Ureter (tissue), 1 donor: ENCODE measurements around the gene LPCAT4. TPM values are rescaled to one million over a fixed set of nuclear protein-coding genes. Genes with fewer than 3 reads are reported as not detected.
"Not testable (repeated sequence)": the region's sequence is repeated elsewhere in the genome, so short reads cannot be mapped to it uniquely, and the experiment has no call there.

Experiments
- DNase-seq: peaks from one replicate; pipeline ENCODE4 v3.0.0-alpha.2; 2020; ENCODE audit warnings: low spot score
- total RNA-seq: library from RNA; stranded (reverse); gene quantifications from one replicate; pipeline ENCODE4 v1.2.4, GENCODE V29; 2023
- donor health status: DM: yes; HTN: yes; CAD: no.

Gene LPCAT4
- 100 TPM for total RNA-seq

DNA sequence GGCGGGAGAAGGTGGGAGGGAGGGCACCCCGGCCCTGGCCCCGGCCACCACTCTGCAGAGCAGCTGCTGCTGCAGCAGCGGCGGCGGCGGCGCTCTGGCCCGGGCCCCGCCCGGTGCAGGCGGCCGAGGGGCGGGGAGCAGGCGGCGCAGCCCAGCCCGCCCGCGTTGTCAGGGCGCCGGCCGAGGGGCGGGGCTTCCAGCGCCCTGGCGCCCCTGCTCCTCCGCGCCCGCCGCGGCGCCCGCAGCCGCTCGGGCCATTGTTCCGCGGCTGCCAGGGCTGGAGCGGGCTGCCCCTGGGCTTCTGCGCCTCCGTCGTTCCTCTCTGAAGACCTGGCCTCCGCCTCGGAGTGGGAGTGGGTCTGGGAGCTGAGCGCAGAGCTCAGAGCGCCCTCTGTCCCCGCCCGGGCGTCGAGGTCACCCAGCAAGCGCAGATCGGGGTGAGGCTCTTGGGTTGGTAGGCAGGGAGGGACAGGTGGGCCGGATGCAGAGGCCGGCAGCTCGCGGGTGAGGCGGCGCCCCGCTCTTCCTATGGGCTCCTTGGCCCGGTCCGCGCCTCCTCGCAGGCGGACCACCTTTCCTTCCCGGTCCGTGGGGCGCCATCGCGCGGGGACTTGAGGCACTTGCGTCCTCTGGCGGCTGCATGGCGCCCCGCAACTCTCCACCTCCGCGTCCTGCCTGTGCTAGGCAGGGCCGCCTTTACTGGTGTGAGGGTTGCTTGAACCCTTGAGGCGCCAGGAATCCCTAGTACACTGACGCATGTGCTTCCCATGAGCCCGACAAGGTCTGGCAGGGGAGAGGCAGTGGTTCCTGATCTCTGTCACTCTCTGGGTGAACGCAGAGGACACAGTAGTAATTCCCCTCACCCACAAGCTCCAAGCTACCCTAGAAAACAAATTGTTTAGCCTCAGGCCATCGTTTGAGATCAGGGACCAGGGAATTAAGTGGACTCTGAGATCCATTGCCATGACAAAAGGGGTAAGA, at the start of gene LPCAT4:
Gene LPCAT4, minus strand, starts transcription at position 96 of the 981 bp plus-strand sequence. CDS start 96 bp downstream, outside the sequence.
- peak; percentile 92 for DNase-seq

- not testable (repeated sequence) for DNase-seq
Measured at GRCh38 chr15:34409511-34409910, 42.5 kb upstream of the LPCAT4 start.

- DNase-seq: not testable (repeated sequence)
Measured at GRCh38 chr15:34408973-34409372, 42.0 kb upstream of the LPCAT4 start.

GRCh38 chr15:34403899-34404298, 36.9 kb upstream of the LPCAT4 start:
- DNase-seq: not testable (repeated sequence)

- DNase-seq: not testable (repeated sequence)
Measured at GRCh38 chr15:34403160-34403598, 36.2 kb upstream of the LPCAT4 start.

GRCh38 chr15:34397637-34398259, 30.8 kb upstream of the LPCAT4 start:
- not testable (repeated sequence) for DNase-seq

DNA sequence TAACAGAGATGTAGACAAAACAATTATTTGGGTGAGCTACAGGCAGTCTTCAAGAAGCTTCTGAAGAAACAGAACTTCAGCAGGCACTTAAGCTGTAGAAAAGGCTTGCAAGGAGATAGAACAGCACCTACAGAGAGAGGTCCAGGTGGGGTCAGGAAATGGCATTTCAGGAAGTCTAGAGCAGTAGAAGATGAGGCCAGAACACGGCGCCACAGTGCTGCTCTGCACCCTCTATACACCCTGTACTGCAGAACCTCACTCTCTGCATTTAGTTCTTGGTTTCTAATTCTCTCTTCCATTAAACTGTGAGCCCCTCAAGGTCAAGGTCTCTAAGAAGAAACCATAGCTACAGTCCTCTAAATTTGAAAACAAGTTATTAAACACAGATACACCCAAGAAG, 26.0 kb upstream of the LPCAT4 start:
- DNase-seq: peak; percentile 6

GRCh38 chr15:34389594-34390086, 22.6 kb upstream of the LPCAT4 start:
- not testable (repeated sequence) for DNase-seq

GRCh38 chr15:34381829-34382521, 15.0 kb upstream of the LPCAT4 start:
- DNase-seq: not testable (repeated sequence)

DNA sequence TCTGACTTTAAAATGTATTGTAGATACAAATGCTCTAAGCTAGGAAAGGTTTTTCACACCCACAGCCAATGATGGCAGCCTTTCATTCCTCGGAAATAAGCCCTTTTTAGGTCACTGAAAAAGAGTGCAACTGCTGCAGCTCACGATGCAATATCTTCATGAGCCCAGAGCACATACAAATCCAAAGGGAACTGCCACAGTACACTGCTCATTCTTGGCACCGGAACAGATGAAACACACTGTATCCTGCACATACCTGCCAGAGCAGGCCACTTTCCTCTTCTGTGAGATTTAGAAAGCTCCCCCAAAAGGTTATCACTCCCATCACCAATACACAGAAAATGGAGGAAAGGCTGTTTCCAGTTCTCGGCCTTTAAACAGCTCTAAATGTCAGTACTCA, 13.5 kb upstream of the LPCAT4 start:
- DNase-seq: not testable (repeated sequence)

DNA sequence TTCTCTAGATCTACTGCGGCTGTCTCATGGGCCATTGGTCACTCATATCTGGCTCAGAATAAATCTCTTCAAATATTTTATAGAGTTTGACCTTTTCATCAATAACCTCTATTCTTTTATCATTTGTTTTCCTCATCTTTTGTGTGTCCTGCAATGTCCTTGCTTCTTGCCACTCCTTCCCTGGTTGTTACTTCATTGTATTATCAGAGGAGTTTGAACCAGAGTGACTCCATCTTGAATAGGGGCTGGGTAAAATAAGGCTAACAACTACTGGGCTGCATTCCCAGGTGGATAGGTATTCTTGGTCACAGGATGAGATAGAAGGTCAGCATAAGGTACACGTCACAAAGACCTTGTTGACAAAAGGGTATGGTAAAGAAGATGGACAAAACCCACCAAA, 9.9 kb upstream of the LPCAT4 start:
- DNase-seq: no peak

GRCh38 chr15:34375541-34375940, 8.5 kb upstream of the LPCAT4 start:
- DNase-seq: not testable (repeated sequence)

DNA sequence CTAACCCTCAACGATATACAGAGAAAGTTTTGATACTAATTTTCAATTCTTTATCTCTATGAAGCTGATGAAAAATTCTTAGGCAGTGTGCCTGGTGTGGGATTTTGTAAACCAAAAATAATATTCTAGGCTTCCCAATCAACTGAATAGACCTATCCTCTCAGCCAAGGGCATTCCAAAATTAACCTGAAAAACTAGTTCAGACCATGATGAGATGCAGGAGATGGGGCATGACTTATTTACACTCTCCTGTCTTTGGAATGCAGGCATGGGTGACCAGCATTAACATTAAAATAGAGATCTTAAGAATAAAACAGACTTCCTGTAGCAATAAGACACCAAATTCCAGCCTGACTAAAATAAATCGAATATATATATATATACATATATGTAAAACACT, 7.8 kb upstream of the LPCAT4 start:
- DNase-seq: no peak

DNA sequence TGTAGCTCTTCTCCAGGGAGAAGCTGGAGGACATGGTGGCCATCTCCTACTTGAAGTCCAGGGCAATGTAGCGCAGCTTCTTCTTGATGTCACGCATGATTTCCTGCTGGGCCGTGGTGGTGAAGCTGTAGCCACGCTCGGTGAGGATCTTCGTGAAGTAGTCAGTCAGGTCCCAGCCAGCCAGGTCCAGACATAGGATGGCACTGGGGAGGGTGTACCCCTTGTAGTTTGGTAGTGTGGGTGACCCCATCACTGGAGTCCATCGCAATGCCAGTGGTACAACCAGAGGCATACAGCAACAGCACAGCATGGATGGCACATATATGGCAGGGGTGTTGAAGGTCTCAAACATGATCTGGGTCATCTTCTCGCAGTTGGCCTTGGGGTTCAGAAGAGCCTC, 7.0 kb upstream of the LPCAT4 start:
- no peak for DNase-seq

DNA sequence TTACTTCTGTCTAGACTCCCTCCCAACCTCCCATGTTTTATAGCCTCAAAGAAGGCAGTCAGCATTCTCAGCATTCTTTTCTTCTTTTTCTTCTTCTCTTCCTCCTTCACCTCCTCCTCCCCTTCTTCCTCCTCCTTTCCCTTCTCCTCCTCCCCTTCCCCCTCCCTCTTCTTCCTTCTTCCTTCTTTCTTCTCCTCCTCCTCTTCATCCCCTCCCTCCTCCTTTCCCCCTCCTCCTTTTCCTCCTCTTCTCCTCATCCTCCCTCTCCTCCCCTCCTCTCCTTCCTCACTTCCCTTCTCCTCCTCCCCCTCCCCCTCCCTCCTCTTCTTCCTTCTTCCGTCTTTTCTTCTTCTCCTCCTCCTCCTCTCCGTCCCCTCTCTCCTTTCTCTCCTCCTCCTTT, 3.6 kb upstream of the LPCAT4 start:
- DNase-seq: no peak

DNA sequence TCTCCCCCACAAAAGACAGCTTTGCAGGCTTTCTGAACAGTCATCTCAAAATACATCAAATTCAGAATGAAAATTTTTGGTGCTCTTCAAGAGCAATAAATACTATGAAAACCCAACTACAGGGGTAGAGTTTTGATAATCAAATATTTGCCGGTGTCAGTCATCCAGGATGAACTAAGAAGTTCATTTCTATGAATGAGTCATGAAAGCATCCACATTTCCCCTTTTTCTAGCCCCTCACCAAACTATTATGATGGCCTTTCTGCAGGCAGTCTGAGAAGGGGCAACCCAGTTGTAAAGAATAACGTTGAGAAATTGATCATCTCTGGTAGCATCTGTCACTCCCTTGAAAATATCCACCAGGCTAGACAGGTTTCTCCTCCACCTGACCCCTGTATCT, 3.1 kb upstream of the LPCAT4 start:
- DNase-seq: no peak

GRCh38 chr15:34366271-34367065, 528 bp downstream of the LPCAT4 start:
- DNase-seq: peak; percentile 81

DNA sequence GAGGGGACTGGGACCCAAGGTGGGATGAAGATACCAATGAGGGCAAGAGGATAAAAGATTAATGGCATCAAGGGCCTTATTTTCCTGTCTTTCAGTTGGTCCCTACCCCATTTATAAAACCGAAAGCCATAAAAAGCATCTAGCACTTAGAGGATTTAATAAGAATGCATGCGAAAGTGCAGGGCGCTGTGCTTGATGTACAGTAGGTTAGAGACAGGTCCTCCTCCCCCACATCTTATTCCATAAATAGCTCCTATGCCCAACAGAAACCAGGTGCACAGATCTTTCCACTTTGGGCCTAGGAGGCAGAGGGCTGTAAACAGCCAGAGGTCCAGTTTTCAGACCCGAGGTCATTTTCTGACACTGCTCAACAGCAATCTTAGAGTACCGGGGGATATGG, 1.2 kb downstream of the LPCAT4 start:
- DNase-seq: no peak

DNA sequence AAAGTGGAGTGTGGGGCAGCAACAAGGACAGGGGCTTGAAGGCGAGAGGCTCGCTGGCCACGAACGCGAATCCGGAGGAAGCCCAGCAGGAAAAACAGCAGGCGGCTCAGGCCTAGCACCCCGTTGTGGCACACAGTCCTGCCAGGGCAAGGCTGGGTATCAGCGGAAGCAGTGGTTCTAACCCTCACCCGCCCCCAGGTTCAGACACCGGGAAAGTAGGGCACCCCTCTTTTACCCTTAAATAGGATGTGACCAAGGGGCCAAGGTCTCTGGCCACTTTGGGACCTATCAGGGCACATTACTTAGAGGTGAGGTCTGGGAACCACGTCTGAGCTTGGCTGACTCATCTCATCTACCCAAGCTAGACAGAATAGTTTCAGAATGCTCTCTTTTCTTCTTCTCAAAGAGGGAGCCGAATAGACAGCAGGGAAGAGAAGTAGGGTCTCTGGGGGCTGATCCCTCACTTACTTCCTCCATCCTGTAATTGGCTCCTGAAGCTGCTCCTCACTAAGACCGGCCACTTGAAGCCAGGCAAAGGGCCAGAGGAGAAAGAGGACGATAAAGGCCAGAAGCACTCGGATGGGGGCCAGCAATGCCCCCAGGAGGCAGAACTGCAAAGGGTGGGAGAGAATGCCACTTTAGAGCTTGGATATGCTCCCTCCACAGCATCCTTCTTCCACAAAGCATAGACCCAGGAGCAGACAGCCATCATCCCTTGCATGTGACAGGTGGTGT, 1.7 kb downstream of the LPCAT4 start:
- DNase-seq: no peak

GRCh38 chr15:34364041-34364440, 3.0 kb downstream of the LPCAT4 start:
- DNase-seq: no peak
